ENCODE results near the gene STAC.

STAC gene

DNA sequence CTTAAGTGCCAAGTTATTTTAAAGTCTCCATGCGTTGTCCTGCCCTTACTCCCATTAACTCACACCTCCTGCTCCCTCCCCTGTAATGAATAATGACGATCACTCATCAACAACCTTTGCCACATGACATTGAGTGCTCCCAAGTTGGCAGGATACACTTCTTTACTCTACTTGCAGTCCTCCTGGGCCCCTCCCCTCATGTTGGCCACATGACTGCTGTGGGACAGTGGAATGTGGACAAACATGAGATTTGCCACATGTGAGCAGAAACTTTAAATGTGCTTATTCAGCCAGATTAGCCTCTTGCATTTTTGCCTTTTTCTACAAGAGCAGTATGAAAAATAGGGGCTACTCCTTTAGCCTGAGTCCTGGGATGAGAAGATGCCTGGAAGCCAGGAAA lies 216.1 kb downstream of the STAC start:
- DNase-seq: no peak

DNA sequence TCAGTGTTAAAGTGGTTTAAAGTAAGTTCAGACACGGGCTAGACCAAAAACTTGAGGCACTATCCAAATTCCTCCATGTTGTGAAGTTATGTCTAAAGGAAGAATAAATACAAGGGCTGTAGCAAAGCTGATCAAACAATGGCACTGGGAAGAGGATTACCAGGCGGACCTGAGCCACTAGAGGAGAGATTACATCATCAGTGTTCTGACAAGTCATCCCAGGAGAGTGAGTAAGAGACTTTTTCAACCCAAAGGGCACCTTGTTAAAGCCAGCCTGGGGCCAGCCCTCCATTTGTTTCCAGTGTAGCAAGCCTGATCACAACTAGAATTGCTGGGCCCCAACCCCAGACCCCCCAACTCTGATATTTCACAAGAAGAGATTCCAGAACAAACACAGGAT lies 217.1 kb downstream of the STAC start:
- DNase-seq: no peak
